ENCODE measurements around the gene KRTAP12-1.

GRCh38 chr21:44730951-44731579 lies 49.1 kb upstream of the KRTAP12-1 start:
- TF ChIP-seq CTCF (IDR thresholded peaks at IDR 0.05) (no peak), EZH2 (IDR thresholded peaks at IDR 0.05; ENCODE audit: borderline replicate concordance, insufficient read depth, low read depth, low read length, poor library complexity, severe bottlenecking) (no peak)
